ENCODE data around the gene TLE3. TPM values are rescaled to one million over a fixed set of nuclear protein-coding genes. Genes with fewer than 3 reads are reported as not detected.

The TLE3 gene
- total RNA-seq, 1 donor from 2014 or later = 109 TPM

- H3K27me3 Mint-ChIP-seq = peaks cover 25% of the 10 kb centered on the region
- peaks cover 1% of the 10 kb centered on the region for H3K36me3 Mint-ChIP-seq
- DNase-seq (ENCODE audit: extremely low spot score, unreplicated experiment) = no peak
- no peak for TF ChIP-seq CTCF (conservative IDR thresholded peaks at IDR 0.05)
- H3K4me1 Mint-ChIP-seq (ENCODE audit: unreplicated experiment) = peaks cover 19% of the 10 kb centered on the region
- H3K27ac Mint-ChIP-seq = peak overlapping the region; percentile 100
- peak overlapping the region; percentile 97 for H3K4me3 Mint-ChIP-seq
- H3K9me3 Mint-ChIP-seq = no peaks in the 10 kb centered on the region
Observed at GRCh38 chr15:70099967-70100473, 2.3 kb upstream of the TLE3 start.

- Mint-ChIP-seq H3K27me3 (peaks cover 22% of the 10 kb centered on the region), H3K27ac (peak overlapping the region; percentile 100), H3K36me3 (peaks cover 6% of the 10 kb centered on the region), H3K9me3 (no peaks in the 10 kb centered on the region), H3K4me1 (ENCODE audit: unreplicated experiment) (peaks cover 21% of the 10 kb centered on the region), H3K4me3 (peak overlapping the region; percentile 97)
- DNase-seq (ENCODE audit: extremely low spot score, unreplicated experiment) = peak; percentile 100
- TF ChIP-seq CTCF (conservative IDR thresholded peaks at IDR 0.05) = no peak
Observed at GRCh38 chr15:70099167-70099966, 1.6 kb upstream of the TLE3 start.

- Mint-ChIP-seq H3K36me3 (peaks cover 10% of the 10 kb centered on the region), H3K27me3 (peaks cover 19% of the 10 kb centered on the region), H3K9me3 (no peaks in the 10 kb centered on the region), H3K4me1 (ENCODE audit: unreplicated experiment) (peaks cover 25% of the 10 kb centered on the region), H3K27ac (peak overlapping the region; percentile 99), H3K4me3 (peak overlapping the region; percentile 99)
- TF ChIP-seq CTCF (conservative IDR thresholded peaks at IDR 0.05) = no peak
- DNase-seq (ENCODE audit: extremely low spot score, unreplicated experiment) = peak; percentile 78
Observed at GRCh38 chr15:70098461-70099166, 897 bp upstream of the TLE3 start.

- Mint-ChIP-seq H3K36me3 (peaks cover 14% of the 10 kb centered on the region), H3K9me3 (no peaks in the 10 kb centered on the region), H3K4me1 (ENCODE audit: unreplicated experiment) (peaks cover 26% of the 10 kb centered on the region), H3K27ac (peak overlapping the region; percentile 99), H3K27me3 (peaks cover 15% of the 10 kb centered on the region), H3K4me3 (peak overlapping the region; percentile 99)
- DNase-seq (ENCODE audit: extremely low spot score, unreplicated experiment) = no peak
- TF ChIP-seq CTCF (conservative IDR thresholded peaks at IDR 0.05) = peak; percentile 6
Observed at GRCh38 chr15:70098153-70098460, 390 bp upstream of the TLE3 start.

- no peak for TF ChIP-seq CTCF (conservative IDR thresholded peaks at IDR 0.05)
- H3K4me3 Mint-ChIP-seq = peak overlapping the region; percentile 99
- peaks cover 30% of the 10 kb centered on the region for H3K4me1 Mint-ChIP-seq (ENCODE audit: unreplicated experiment)
Observed at GRCh38 chr15:70097063-70097320, 725 bp downstream of the TLE3 start.

More at GRCh38 chr15:70097063-70097320, 725 bp downstream of the TLE3 start:
- Mint-ChIP-seq H3K9me3 (no peaks in the 10 kb centered on the region), H3K27me3 (peaks cover 3% of the 10 kb centered on the region), H3K27ac (no peak overlapping the region), H3K36me3 (peaks cover 18% of the 10 kb centered on the region)
- DNase-seq (ENCODE audit: extremely low spot score, unreplicated experiment) = no peak
